Activated CD8-positive, alpha-beta memory T cell treated with anti-CD3 and anti-CD28 coated beads, Interleukin-2, amount 10 ng/mL, durations not matched to agents 7 days and 5 days (primary cell): ENCODE measurements around the gene OTULIN. TPM values are rescaled to one million over a fixed set of nuclear protein-coding genes. Genes with fewer than 3 reads are reported as not detected.

Experiments
- ATAC-seq: fragments of 150-1000 bp; cut with Tn5 transposase; one replicate; pipeline ENCODE4 v1.10.0; 2021; ENCODE audit warnings: moderate library complexity
- CTCF ChIA-PET: fragments of 350-600 bp; sonication (Branson Sonifier 250); formaldehyde crosslinking; loops from one replicate; lab custom pipeline; 2021; ENCODE audit warnings: antibody characterized with exemption; lab: Charles Lee
- DNase-seq: peaks from one replicate; pipeline ENCODE4 v3.0.0-alpha.2; 2020
- H3K27ac Mint-ChIP-seq: one replicate; pipeline ENCODE4 v1.8.0; 2021; ENCODE audit warnings: mild to moderate bottlenecking, mixed read lengths
- H3K27me3 Mint-ChIP-seq: one replicate; pipeline ENCODE4 v1.8.0; 2021; ENCODE audit warnings: mixed read lengths
- H3K36me3 Mint-ChIP-seq: one replicate; pipeline ENCODE4 v1.8.0; 2021; ENCODE audit warnings: mild to moderate bottlenecking, mixed read lengths
- H3K4me1 Mint-ChIP-seq: one replicate; pipeline ENCODE4 v1.8.0; 2021; ENCODE audit warnings: mixed read lengths
- H3K4me3 Mint-ChIP-seq: one replicate; pipeline ENCODE4 v1.8.0; 2021; ENCODE audit warnings: mild to moderate bottlenecking, moderate library complexity, mixed read lengths
- H3K9me3 Mint-ChIP-seq: one replicate; pipeline ENCODE4 v1.8.0; 2022; ENCODE audit warnings: low read depth, mixed read lengths
- total RNA-seq, 2 experiments: library from RNA; stranded (reverse); gene quantifications; one replicate each; pipeline ENCODE4 v1.2.3, GENCODE V29; 2021

The OTULIN gene
- total RNA-seq, 2 experiments from 2014 or later: 87.8 to 123 TPM

DNA sequence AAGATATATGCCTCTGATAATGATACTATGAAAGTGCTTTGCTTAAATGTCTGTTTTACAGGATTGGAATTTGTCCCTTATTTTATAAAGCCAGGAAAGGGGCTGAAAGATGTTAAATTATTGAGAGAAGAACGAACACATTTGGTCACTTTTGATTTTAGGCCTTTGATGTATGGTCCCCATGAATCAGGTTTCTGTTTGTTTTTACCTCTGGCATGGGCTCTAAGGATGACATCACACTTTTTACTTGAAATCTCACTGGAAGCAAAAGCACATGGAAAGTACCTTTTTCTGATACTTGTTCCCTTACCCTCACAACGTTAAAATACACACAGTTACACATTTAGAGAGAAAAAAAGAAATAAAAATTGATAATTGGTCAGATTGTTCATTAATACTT lies 6.9 kb downstream of the OTULIN start:
- H3K4me3 Mint-ChIP-seq: peak overlapping the region; percentile 54
- H3K9me3 Mint-ChIP-seq: no peaks in the 10 kb centered on the region
- H3K27me3 Mint-ChIP-seq: no peaks in the 10 kb centered on the region
- ATAC-seq (no peak), DNase-seq (no peak)
- H3K36me3 Mint-ChIP-seq: peaks cover 49% of the 10 kb centered on the region
- CTCF ChIA-PET: interaction anchor here (0.9 to 2.8 kb wide), 2 partner anchors 14 to 23 kb away, joined by 6 to 11 read pairs; no protein-coding TSS in a partner anchor
- H3K27ac Mint-ChIP-seq: peak overlapping the region; percentile 73
- H3K4me1 Mint-ChIP-seq: peaks cover 93% of the 10 kb centered on the region

DNA sequence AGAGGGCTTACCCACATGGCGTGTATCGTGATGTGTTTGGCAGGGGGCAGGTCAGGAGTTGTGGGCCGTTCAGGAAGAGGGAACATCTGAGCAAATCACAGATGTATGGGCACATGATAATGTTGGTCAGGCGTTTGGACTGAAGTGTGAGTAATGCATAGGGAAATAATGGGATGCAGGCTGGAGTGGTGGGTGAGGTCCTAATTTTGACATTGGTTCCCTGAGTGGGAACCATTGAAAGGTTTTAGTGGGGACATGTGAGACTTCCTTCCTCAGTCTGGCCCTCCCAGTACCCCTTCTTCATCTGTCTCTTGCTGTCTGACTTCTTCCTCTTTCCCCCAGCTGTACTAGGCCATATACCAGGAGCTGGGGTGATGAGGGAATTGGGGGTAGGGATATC lies 7.6 kb downstream of the OTULIN start:
- H3K9me3 Mint-ChIP-seq: no peaks in the 10 kb centered on the region
- peaks cover 46% of the 10 kb centered on the region for H3K36me3 Mint-ChIP-seq
- H3K27ac Mint-ChIP-seq: peak overlapping the region; percentile 73
- H3K4me1 Mint-ChIP-seq: peaks cover 92% of the 10 kb centered on the region
- no peak overlapping the region for H3K4me3 Mint-ChIP-seq
- DNase-seq: no peak
- no peaks in the 10 kb centered on the region for H3K27me3 Mint-ChIP-seq
- CTCF ChIA-PET: interaction anchor here (2.8 kb wide), 1 partner anchor 23 kb away, joined by 11 read pairs; no protein-coding TSS in a partner anchor
- no peak for ATAC-seq

- Mint-ChIP-seq H3K9me3 (no peaks in the 10 kb centered on the region), H3K4me1 (peaks cover 91% of the 10 kb centered on the region), H3K27me3 (no peaks in the 10 kb centered on the region), H3K4me3 (no peak overlapping the region), H3K27ac (peak overlapping the region; percentile 73), H3K36me3 (peaks cover 48% of the 10 kb centered on the region)
- ATAC-seq: no peak
- CTCF ChIA-PET: interaction anchor here (2.8 kb wide), 1 partner anchor 24 kb away, joined by 11 read pairs; no protein-coding TSS in a partner anchor
- no peak for DNase-seq
Observed at GRCh38 chr5:14672484-14673394, 8.2 kb downstream of the OTULIN start.

- no peaks in the 10 kb centered on the region for H3K27me3 Mint-ChIP-seq
- peaks cover 51% of the 10 kb centered on the region for H3K36me3 Mint-ChIP-seq
- CTCF ChIA-PET: interaction anchor here (2.8 kb wide), 1 partner anchor 25 kb away, joined by 11 read pairs; no protein-coding TSS in a partner anchor
- no peak overlapping the region for H3K4me3 Mint-ChIP-seq
- ATAC-seq: no peak
- no peak for DNase-seq
- H3K27ac Mint-ChIP-seq: no peak overlapping the region
- no peaks in the 10 kb centered on the region for H3K9me3 Mint-ChIP-seq
- H3K4me1 Mint-ChIP-seq: peaks cover 91% of the 10 kb centered on the region
Observed at GRCh38 chr5:14673443-14673842, 8.9 kb downstream of the OTULIN start.

GRCh38 chr5:14674983-14675854 lies 10.7 kb downstream of the OTULIN start:
- Mint-ChIP-seq H3K36me3 (peaks cover 58% of the 10 kb centered on the region), H3K4me1 (peaks cover 80% of the 10 kb centered on the region), H3K9me3 (no peaks in the 10 kb centered on the region), H3K27ac (peak overlapping the region; percentile 87), H3K27me3 (no peaks in the 10 kb centered on the region), H3K4me3 (peak overlapping the region; percentile 63)
- DNase-seq (no peak), ATAC-seq (peak; percentile 6)
- CTCF ChIA-PET: interaction anchor here (0.8 to 4.3 kb wide), 6 partner anchors 8 to 311 kb away, joined by 3 to 27 read pairs (median 3); no protein-coding TSS in a partner anchor

- ATAC-seq: peak; percentile 49
- peaks cover 61% of the 10 kb centered on the region for H3K36me3 Mint-ChIP-seq
- no peaks in the 10 kb centered on the region for H3K27me3 Mint-ChIP-seq
- DNase-seq: no peak
- H3K9me3 Mint-ChIP-seq: no peaks in the 10 kb centered on the region
- H3K27ac Mint-ChIP-seq: peak overlapping the region; percentile 87
- H3K4me3 Mint-ChIP-seq: peak overlapping the region; percentile 63
- H3K4me1 Mint-ChIP-seq: peaks cover 79% of the 10 kb centered on the region
- CTCF ChIA-PET: interaction anchor here (1.0 to 4.3 kb wide), 4 partner anchors 9 to 311 kb away, joined by 3 to 27 read pairs (median 11); no protein-coding TSS in a partner anchor
Observed at GRCh38 chr5:14675865-14676300, 11.4 kb downstream of the OTULIN start.

DNA sequence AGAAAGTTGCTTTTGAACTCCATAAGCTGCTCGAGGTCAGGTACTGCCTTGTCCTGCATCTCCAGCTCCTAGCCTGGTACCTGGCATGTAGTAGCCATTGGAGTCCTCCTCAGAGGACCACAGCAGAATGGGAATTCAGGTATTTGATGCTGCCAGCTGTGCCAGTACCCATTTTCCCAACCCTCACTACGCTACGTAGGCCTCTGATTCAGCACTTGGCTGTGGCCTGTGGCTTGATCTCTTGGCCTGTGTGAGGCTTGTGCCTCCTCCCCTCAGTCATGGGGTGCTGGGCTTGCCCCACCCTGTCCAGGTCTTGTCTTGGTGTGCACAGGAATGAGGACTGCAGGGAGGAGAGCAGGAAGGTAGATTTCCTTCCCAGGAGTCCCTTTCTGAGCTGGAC lies 11.8 kb downstream of the OTULIN start:
- H3K36me3 Mint-ChIP-seq: peaks cover 62% of the 10 kb centered on the region
- peak; percentile 82 for DNase-seq
- H3K27ac Mint-ChIP-seq: peak overlapping the region; percentile 87
- peaks cover 75% of the 10 kb centered on the region for H3K4me1 Mint-ChIP-seq
- CTCF ChIA-PET: interaction anchor here (0.6 to 4.3 kb wide), 4 partner anchors 8 to 311 kb away, joined by 3 to 27 read pairs (median 11); no protein-coding TSS in a partner anchor
- no peaks in the 10 kb centered on the region for H3K9me3 Mint-ChIP-seq
- peak overlapping the region; percentile 63 for H3K4me3 Mint-ChIP-seq
- ATAC-seq: peak; percentile 79
- no peaks in the 10 kb centered on the region for H3K27me3 Mint-ChIP-seq

DNA sequence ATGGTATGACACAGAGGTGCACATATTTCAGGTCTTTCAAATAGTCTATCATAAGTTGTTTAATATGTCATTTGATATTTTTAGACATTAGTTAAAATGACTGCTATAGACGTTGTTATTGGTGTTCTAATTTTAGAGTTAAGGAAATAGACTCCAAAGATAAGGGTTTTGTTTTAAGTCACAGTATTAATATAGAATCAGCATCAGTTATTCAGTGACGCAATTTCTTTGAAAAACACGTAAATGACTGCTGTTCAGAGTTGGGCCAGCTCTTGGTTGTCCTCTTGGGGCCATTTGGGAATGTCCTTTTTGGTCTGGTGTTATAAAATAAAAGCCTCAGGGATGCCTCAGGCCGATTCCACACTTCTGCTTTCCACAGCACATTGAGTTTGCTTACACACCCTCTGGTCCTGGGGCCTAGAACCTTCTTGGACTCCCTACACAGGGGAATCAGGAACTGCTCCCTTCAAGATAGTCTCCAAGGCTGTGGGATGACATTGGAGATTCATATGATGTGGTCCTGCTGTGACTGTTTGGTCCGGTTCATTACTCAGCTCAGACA lies 14.3 kb downstream of the OTULIN start:
- Mint-ChIP-seq H3K27ac (peak overlapping the region; percentile 34), H3K4me1 (peaks cover 51% of the 10 kb centered on the region), H3K9me3 (no peaks in the 10 kb centered on the region), H3K36me3 (peaks cover 67% of the 10 kb centered on the region), H3K27me3 (no peaks in the 10 kb centered on the region), H3K4me3 (no peak overlapping the region)
- CTCF ChIA-PET: interaction anchor here (0.9 to 1.7 kb wide), 3 partner anchors 9 to 325 kb away, joined by 3 to 5 read pairs (median 4); no protein-coding TSS in a partner anchor
- ATAC-seq (no peak), DNase-seq (no peak)

GRCh38 chr5:14679595-14679994 lies 15.1 kb downstream of the OTULIN start:
- H3K27ac Mint-ChIP-seq: no peak overlapping the region
- no peaks in the 10 kb centered on the region for H3K27me3 Mint-ChIP-seq
- H3K4me1 Mint-ChIP-seq: peaks cover 44% of the 10 kb centered on the region
- DNase-seq (no peak), ATAC-seq (no peak)
- CTCF ChIA-PET: interaction anchor here (0.8 to 1.7 kb wide), 3 partner anchors 12 to 328 kb away, joined by 3 to 5 read pairs (median 3); no protein-coding TSS in a partner anchor
- H3K9me3 Mint-ChIP-seq: no peaks in the 10 kb centered on the region
- H3K36me3 Mint-ChIP-seq: peaks cover 61% of the 10 kb centered on the region
- no peak overlapping the region for H3K4me3 Mint-ChIP-seq

- Mint-ChIP-seq H3K36me3 (peaks cover 59% of the 10 kb centered on the region), H3K27ac (no peak overlapping the region), H3K4me1 (peaks cover 43% of the 10 kb centered on the region), H3K4me3 (no peak overlapping the region), H3K27me3 (no peaks in the 10 kb centered on the region), H3K9me3 (no peaks in the 10 kb centered on the region)
- CTCF ChIA-PET: interaction anchor here (1.1 kb wide), 1 partner anchor 14 kb away, joined by 4 read pairs; no protein-coding TSS in a partner anchor
- DNase-seq (no peak), ATAC-seq (no peak)
Observed at GRCh38 chr5:14681236-14681752, 16.8 kb downstream of the OTULIN start.

DNA sequence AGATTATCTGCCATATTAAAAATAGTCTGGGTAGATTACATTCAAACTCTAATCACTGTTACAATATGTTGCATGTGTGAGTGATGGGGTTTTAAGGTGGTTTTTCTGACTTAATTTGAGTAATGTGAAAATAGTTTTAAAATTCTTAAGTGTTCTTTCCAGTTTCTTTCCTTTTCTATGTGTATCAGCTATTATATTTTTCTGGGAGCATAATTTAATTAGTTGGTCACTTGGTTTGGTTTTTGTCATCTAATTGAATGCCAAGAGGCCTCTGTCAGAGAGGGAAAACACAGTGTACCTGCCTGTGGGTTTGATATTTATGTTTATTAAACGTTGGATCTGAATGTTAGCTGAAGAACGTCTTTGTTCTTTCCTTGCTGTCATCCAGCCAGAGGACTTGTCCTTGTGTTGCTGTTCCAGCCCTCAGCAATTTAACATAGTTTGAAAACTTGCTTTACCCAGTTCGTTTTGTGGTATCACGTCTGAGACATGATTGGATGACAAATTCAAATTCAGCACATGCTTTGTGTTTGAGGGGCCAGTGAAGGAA lies 19.5 kb downstream of the OTULIN start:
- Mint-ChIP-seq H3K36me3 (peaks cover 61% of the 10 kb centered on the region), H3K4me3 (no peak overlapping the region), H3K4me1 (peaks cover 31% of the 10 kb centered on the region), H3K27ac (no peak overlapping the region), H3K9me3 (no peaks in the 10 kb centered on the region), H3K27me3 (no peaks in the 10 kb centered on the region)
- ATAC-seq: no peak
- no peak for DNase-seq
- CTCF ChIA-PET: interaction anchor here (0.8 to 4.4 kb wide), 9 partner anchors 8 to 332 kb away, joined by 3 to 27 read pairs (median 5); no protein-coding TSS in a partner anchor

GRCh38 chr5:14684757-14685156 lies 20.2 kb downstream of the OTULIN start:
- CTCF ChIA-PET: interaction anchor here (0.8 to 4.4 kb wide), 16 partner anchors 9 to 333 kb away, joined by 3 to 27 read pairs (median 5); no protein-coding TSS in a partner anchor
- ATAC-seq: no peak
- no peaks in the 10 kb centered on the region for H3K9me3 Mint-ChIP-seq
- H3K27ac Mint-ChIP-seq: peak overlapping the region; percentile 64
- peaks cover 27% of the 10 kb centered on the region for H3K4me1 Mint-ChIP-seq
- H3K4me3 Mint-ChIP-seq: no peak overlapping the region
- no peak for DNase-seq
- no peaks in the 10 kb centered on the region for H3K27me3 Mint-ChIP-seq
- H3K36me3 Mint-ChIP-seq: peaks cover 63% of the 10 kb centered on the region
